ENCODE results near the gene GPR146. TPM values are rescaled to one million over a fixed set of nuclear protein-coding genes. Genes with fewer than 3 reads are reported as not detected.

The GPR146 gene
- total RNA-seq, 1 donor from 2014 or later: 224 TPM

- Histone ChIP-seq H3K27ac (no peak overlapping the region), H3K36me3 (peaks cover 22% of the 10 kb centered on the region in 2 donors), H3K4me1 (peaks cover 16 to 30% of the 10 kb centered on the region in 2 donors), H3K4me3 (no peak overlapping the region), H3K9me3 (no peaks in the 10 kb centered on the region), H3K27me3 (no peaks in the 10 kb centered on the region)
- no peak for DNase-seq (ENCODE audit: low spot score in 2 of 2)
- no peak for TF ChIP-seq CTCF (IDR thresholded peaks at IDR 0.05)
- intact Hi-C loops (cut with DNase I): no loop called here
Measured at GRCh38 chr7:1092161-1092632, 47.9 kb downstream of the GPR146 start.

- Histone ChIP-seq H3K27me3 (no peaks in the 10 kb centered on the region), H3K36me3 (peaks cover 22% of the 10 kb centered on the region in 2 donors), H3K27ac (no peak overlapping the region), H3K4me3 (no peak overlapping the region), H3K9me3 (no peaks in the 10 kb centered on the region), H3K4me1 (peaks cover 10 to 22% of the 10 kb centered on the region in 2 donors)
- no peak for TF ChIP-seq CTCF (IDR thresholded peaks at IDR 0.05)
- DNase-seq (ENCODE audit: low spot score in 2 of 2): no peak
- intact Hi-C loops (cut with DNase I): no loop called here
Measured at GRCh38 chr7:1092806-1093501, 48.6 kb downstream of the GPR146 start.

- peaks cover 22% of the 10 kb centered on the region in 2 donors for H3K36me3 ChIP-seq
- no peak for DNase-seq (ENCODE audit: low spot score in 2 of 2)
- TF ChIP-seq CTCF (IDR thresholded peaks at IDR 0.05): no peak
- H3K9me3 ChIP-seq: no peaks in the 10 kb centered on the region
- no peak overlapping the region for H3K4me3 ChIP-seq
- no peak overlapping the region for H3K27ac ChIP-seq
- H3K27me3 ChIP-seq: no peaks in the 10 kb centered on the region
- H3K4me1 ChIP-seq: peaks cover 5 to 17% of the 10 kb centered on the region in 2 donors
- intact Hi-C loops (cut with DNase I): no loop called here
Measured at GRCh38 chr7:1093502-1093843, 49.1 kb downstream of the GPR146 start.

- TF ChIP-seq CTCF (IDR thresholded peaks at IDR 0.05): no peak
- H3K4me1 ChIP-seq: peaks cover 5 to 16% of the 10 kb centered on the region in 2 donors
- H3K27ac ChIP-seq: no peak overlapping the region
- no peak overlapping the region for H3K4me3 ChIP-seq
- H3K36me3 ChIP-seq: peaks cover 22% of the 10 kb centered on the region in 2 donors
- intact Hi-C loops (cut with DNase I): no loop called here
- H3K9me3 ChIP-seq: no peaks in the 10 kb centered on the region
- H3K27me3 ChIP-seq: no peaks in the 10 kb centered on the region
- DNase-seq (ENCODE audit: low spot score in 2 of 2): peak in 1 of 2 donors; percentile 58
Measured at GRCh38 chr7:1093916-1094508, 49.7 kb downstream of the GPR146 start.

- Histone ChIP-seq H3K4me3 (no peak overlapping the region), H3K36me3 (peaks cover 22% of the 10 kb centered on the region in 2 donors), H3K4me1 (peaks cover 5 to 16% of the 10 kb centered on the region in 2 donors), H3K9me3 (no peaks in the 10 kb centered on the region), H3K27ac (peak overlapping the region; percentile 67 to 69), H3K27me3 (no peaks in the 10 kb centered on the region)
- DNase-seq (ENCODE audit: low spot score in 2 of 2): no peak
- no peak for TF ChIP-seq CTCF (IDR thresholded peaks at IDR 0.05)
- intact Hi-C loops (cut with DNase I): loop anchor here (5.0 kb wide), 1 partner anchor 53 kb away; the partner anchor contains the start of gene GPR146
Measured at GRCh38 chr7:1094870-1095269, 50.5 kb downstream of the GPR146 start.

Measured in ascending aorta (tissue), 2 donors.